Smooth muscle cell (in vitro differentiated cells): ENCODE data around the gene OPN1SW. TPM values are rescaled to one million over a fixed set of nuclear protein-coding genes. Genes with fewer than 3 reads are reported as not detected.

Source experiments
- DNase-seq: peaks from one replicate; lab custom pipeline; 2025; ENCODE audit not compliant: unreplicated experiment; lab: John Stamatoyannopoulos, UW
- H2AFZ ChIP-seq: fragments of 200-600 bp; sonication (generic); 2 replicates; pipeline ENCODE4 v1.6.0; 2016; ENCODE audit warnings: antibody characterized with exemption, low read depth, mild to moderate bottlenecking
- H3F3A ChIP-seq: fragments of 200-600 bp; sonication (generic); 2 replicates; pipeline ENCODE4 v1.6.0; 2017; ENCODE audit warnings: antibody characterized with exemption, low read depth
- H3K27ac ChIP-seq: fragments of 200-600 bp; sonication (generic); 2 replicates; pipeline ENCODE4 v1.5.1; 2016; ENCODE audit warnings: low read depth, mild to moderate bottlenecking
- H3K27me3 ChIP-seq: fragments of 200-600 bp; sonication (generic); 2 replicates; pipeline ENCODE4 v1.6.1; 2016; ENCODE audit warnings: low read depth, mild to moderate bottlenecking
- H3K36me3 ChIP-seq: fragments of 200-600 bp; sonication (generic); 2 replicates; pipeline ENCODE4 v1.5.1; 2016; ENCODE audit warnings: low read depth
- H3K4me1 ChIP-seq: fragments of 200-600 bp; sonication (generic); 2 replicates; pipeline ENCODE4 v1.5.1; 2016; ENCODE audit warnings: low read depth
- H3K4me2 ChIP-seq: fragments of 200-600 bp; sonication (generic); 2 replicates; pipeline ENCODE4 v1.6.0; 2016; ENCODE audit warnings: mild to moderate bottlenecking
- H3K4me3 ChIP-seq: fragments of 200-600 bp; sonication (generic); 2 replicates; pipeline ENCODE4 v1.5.1; 2016; ENCODE audit warnings: mild to moderate bottlenecking
- H3K79me2 ChIP-seq: fragments of 200-600 bp; sonication (generic); 2 replicates; pipeline ENCODE4 v1.6.0; 2016; ENCODE audit warnings: low read depth, mild to moderate bottlenecking
- H3K9ac ChIP-seq: fragments of 200-600 bp; sonication (generic); 2 replicates; pipeline ENCODE4 v1.6.0; 2016; ENCODE audit warnings: low read depth
- H3K9me3 ChIP-seq: fragments of 200-600 bp; sonication (generic); replicated peaks from 2 replicates; pipeline ENCODE4 v1.5.1; 2016; ENCODE audit warnings: low read depth
- H4K20me1 ChIP-seq: fragments of 200-600 bp; sonication (generic); 2 replicates; pipeline ENCODE4 v1.6.0; 2016; ENCODE audit warnings: low read depth
- CTCF ChIP-seq: fragments of 200-600 bp; sonication (generic); IDR thresholded peaks from 2 replicates; pipeline ENCODE4 v1.5.1; 2017; ENCODE audit warnings: borderline replicate concordance, mild to moderate bottlenecking, antibody characterized with exemption; ENCODE audit not compliant: insufficient read depth, poor library complexity, severe bottlenecking
- WGBS: methylation state at CpG from one replicate; pipeline ENCODE4 v1.1.7; 2016; ENCODE audit warnings: low lambda C conversion rate; 5-methylcytosine and 5-hydroxymethylcytosine counted together
- polyA plus RNA-seq: library from polyadenylated mRNA; unstranded; fragments of >200 nt; fragmentation: Nextera tagmentation; extraction: Ambion mirVana; gene quantifications from 2 replicates; pipeline ENCODE4 v1.2.1, GENCODE V29; 2016
- total RNA-seq: library from RNA; depleted of rRNA; stranded (reverse); fragments of >200 nt; gene quantifications from 2 replicates; pipeline ENCODE4 v1.2.3, GENCODE V29; 2014

OPN1SW gene
- not detected in 2 replicates for total RNA-seq
- polyA plus RNA-seq: 1.7 and 4.0 TPM in 2 replicates

GRCh38 chr7:128775744-128776474 lies at the start of gene OPN1SW:
TSS of gene OPN1SW (minus strand) at chr7:128775794. CDS start at chr7:128775781, 13 bp downstream.
- peaks cover 32% of the 10 kb centered on the region for H4K20me1 ChIP-seq
- TF ChIP-seq CTCF: no peak
- H3K9ac ChIP-seq: no peak within 1 kb of the TSS
- H3F3A ChIP-seq: peaks cover 36% of the 10 kb centered on the region
- H3K27me3 ChIP-seq: no peaks in the 10 kb centered on the region
- H3K27ac ChIP-seq: no peak within 1 kb of the TSS
- H2AFZ ChIP-seq: no peak within 1 kb of the TSS
- H3K4me1 ChIP-seq: no peaks in the 10 kb centered on the region
- H3K79me2 ChIP-seq: no peaks in the 10 kb centered on the region
- 98% methylated on average over 4 of the region's 4 CpGs for WGBS
- H3K36me3 ChIP-seq: peaks cover 15% of the 10 kb centered on the region
- H3K4me3 ChIP-seq: no peak within 1 kb of the TSS
- peaks cover 6% of the 10 kb centered on the region for H3K9me3 ChIP-seq
- no peak within 1 kb of the TSS for H3K4me2 ChIP-seq
- no peak for DNase-seq

GRCh38 chr7:128821724-128822123 lies 46.1 kb upstream of the OPN1SW start:
- no peak overlapping the region for H2AFZ ChIP-seq
- no peaks in the 10 kb centered on the region for H3K79me2 ChIP-seq
- no peaks in the 10 kb centered on the region for H3K9me3 ChIP-seq
- H3K9ac ChIP-seq: no peak overlapping the region
- no peak for TF ChIP-seq CTCF
- H3K27ac ChIP-seq: no peak overlapping the region
- WGBS: 92% methylated on average over 4 of the region's 4 CpGs
- DNase-seq: no peak
- no peak overlapping the region for H3K4me2 ChIP-seq
- no peaks in the 10 kb centered on the region for H4K20me1 ChIP-seq
- H3K27me3 ChIP-seq: no peaks in the 10 kb centered on the region
- peaks cover 2% of the 10 kb centered on the region for H3F3A ChIP-seq
- no peaks in the 10 kb centered on the region for H3K4me1 ChIP-seq
- no peak overlapping the region for H3K4me3 ChIP-seq
- no peaks in the 10 kb centered on the region for H3K36me3 ChIP-seq

- H3K4me2 ChIP-seq: no peak overlapping the region
- TF ChIP-seq CTCF: no peak
- 77% methylated on average over 3 of the region's 3 CpGs for WGBS
These were observed 43.1 kb upstream of the OPN1SW start for GRCh38 chr7:128818694-128819093.

More at GRCh38 chr7:128818694-128819093, 43.1 kb upstream of the OPN1SW start:
- no peaks in the 10 kb centered on the region for H3K9me3 ChIP-seq
- no peaks in the 10 kb centered on the region for H3K79me2 ChIP-seq
- no peak overlapping the region for H3K9ac ChIP-seq
- H2AFZ ChIP-seq: no peak overlapping the region
- H3F3A ChIP-seq: no peaks in the 10 kb centered on the region
- H3K27ac ChIP-seq: no peak overlapping the region
- no peaks in the 10 kb centered on the region for H3K27me3 ChIP-seq
- H3K4me3 ChIP-seq: no peak overlapping the region
- H4K20me1 ChIP-seq: no peaks in the 10 kb centered on the region
- H3K36me3 ChIP-seq: no peaks in the 10 kb centered on the region
- H3K4me1 ChIP-seq: no peaks in the 10 kb centered on the region
- no peak for DNase-seq
